ENCODE data around the gene HCAR2.
"Not testable (repeated sequence)": the region's sequence is repeated elsewhere in the genome, so short reads cannot be mapped to it uniquely, and the experiment has no call there.

HCAR2 gene

DNA sequence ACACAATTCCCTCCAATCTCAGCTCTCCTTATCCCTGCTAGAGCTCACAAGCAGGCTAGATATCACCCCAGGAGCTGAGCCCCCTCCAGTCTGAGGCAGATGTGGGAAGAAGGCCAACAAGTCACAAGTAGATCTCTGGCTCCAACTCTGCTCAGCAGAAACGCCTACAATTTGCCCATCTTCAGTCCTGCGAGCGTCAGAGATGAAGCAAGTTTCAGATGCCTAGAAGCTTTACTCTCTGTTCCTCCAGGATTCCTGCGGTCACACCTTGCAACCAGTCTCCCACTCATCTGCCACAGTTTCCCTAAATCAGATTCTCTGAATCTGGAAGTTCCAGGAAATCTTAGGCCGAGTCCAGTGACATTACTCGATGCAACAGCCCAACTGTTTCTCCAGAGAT lies 12.1 kb upstream of the HCAR2 start:
- DNase-seq: not testable (repeated sequence)

- not testable (repeated sequence) for DNase-seq
Measured at GRCh38 chr12:122713491-122714188, 10.5 kb upstream of the HCAR2 start.

- DNase-seq: not testable (repeated sequence)
Measured at GRCh38 chr12:122711266-122711665, 8.1 kb upstream of the HCAR2 start.

DNA sequence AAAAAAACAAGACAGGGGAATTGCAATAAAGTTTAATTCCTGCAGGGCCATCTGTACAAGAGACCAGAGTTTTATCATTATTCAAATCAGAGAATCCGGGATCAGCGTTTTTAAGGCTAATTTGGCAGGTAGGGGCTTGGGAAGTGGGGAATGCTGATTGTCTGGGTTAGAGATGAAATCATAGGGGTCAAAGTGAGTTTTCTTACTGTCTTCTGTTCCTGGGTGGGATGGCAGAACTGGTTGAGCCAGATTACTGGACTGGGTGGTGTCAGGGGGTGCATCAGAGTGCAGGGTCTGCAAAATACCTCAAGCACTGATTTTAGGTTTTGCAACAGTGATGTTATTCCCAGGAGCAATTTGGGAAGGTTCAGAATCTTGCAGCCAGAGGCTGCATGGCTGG lies 7.2 kb upstream of the HCAR2 start:
- not testable (repeated sequence) for DNase-seq

DNA sequence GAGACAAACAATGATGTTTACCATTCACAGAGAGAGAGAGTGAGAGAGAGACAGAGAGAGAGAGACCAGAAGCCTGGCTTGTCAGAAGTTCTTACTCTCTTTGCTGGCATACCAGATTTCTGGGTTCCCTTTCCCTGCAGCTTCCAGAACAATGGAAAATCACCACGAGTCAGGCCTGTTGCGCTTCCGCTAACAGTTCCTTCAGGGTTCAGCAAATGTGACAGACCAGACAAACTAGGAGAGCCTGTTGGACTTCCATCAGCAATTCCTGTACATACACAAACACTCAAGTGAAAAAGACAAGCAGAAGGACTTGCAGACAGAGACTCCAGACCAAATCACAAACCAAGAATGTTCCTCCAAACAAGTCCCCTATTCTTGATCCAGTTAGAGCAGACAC lies 6.1 kb upstream of the HCAR2 start:
- not testable (repeated sequence) for DNase-seq

- DNase-seq: not testable (repeated sequence)
Measured at GRCh38 chr12:122703841-122704240, 684 bp upstream of the HCAR2 start.

DNA sequence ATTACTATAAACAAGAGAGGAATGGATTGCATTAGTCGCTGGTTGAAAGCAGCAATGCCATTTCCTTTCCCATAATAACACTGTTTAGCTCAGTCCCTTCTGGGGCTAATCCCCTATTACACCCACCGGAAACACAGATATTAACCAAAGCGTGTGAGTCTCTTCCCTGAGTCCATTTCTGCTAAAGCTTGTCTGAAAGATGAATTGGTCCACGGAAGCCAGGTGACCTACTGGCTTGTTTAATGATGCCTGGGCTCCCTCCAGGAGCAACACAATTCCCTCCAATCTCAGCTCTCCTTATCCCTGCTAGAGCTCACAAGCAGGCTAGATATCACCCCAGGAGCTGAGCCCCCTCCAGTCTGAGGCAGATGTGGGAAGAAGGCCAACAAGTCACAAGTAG lies 1.7 kb downstream of the HCAR2 start:
- DNase-seq: not testable (repeated sequence)

DNA sequence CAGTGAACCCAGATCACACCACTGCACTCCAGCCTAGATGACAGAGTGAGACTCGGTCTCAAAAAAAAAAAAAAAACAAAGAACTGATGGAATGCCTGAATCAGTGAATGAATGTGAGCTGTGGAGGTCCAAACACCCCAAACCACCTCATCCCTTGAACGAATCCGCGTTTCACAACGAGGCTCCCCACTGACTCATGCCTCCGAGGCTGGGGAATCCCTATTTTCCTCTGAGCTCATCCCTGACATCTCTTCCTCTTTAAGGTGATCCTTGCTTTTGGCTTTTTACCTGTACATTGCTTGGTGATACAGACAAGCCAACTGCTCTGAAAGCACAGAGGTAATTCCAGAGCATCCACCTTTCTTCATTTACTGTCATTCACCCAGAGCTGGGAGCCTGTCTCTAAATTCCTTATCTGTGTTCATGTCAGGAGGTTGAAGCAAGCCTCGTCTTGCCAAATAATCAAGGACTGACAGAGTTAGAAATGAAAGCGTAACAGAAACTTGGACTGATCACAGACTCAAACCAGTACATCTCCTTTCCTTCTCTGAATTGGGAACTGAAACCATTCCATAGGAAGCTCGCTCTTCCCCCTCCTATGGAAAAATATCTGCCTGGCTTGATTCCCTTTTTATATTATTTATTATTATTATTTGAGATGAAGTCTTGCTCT lies 3.0 kb downstream of the HCAR2 start:
- not testable (repeated sequence) for DNase-seq

DNA sequence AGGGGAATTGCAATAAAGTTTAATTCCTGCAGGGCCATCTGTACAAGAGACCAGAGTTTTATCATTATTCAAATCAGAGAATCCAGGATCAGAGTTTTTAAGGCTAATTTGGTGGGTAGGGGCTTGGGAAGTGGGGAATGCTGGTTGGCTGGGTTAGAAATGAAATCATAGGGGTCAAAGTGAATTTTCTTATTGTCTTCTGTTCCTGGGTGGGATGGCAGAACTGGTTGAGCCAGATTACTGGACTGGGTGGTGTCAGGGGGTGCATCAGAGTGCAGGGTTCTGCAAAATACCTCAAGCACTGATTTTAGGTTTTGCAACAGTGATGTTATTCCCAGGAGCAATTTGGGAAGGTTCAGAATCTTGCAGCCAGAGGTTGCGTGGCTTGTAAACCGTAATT lies 6.2 kb downstream of the HCAR2 start:
- DNase-seq: not testable (repeated sequence)

DNA sequence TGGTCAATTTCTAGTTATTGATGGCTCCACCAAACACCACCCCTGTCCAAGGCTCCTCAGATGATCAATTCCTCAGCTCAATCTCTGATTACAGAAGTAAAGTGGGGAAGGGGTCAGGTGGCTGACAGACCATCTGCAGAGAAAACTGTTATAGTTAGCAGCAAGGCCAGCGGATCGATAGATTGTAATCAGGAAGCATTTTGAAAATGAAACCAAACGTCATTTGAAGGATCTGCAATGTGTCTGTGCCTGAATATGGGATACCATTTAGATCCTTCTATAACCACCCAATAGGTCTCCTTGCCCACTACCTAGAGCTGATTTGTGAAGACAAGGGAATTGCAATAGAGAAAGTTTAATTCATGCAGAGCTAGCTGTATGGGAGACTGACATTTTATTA lies 11.6 kb downstream of the HCAR2 start:
- no peak for DNase-seq

DNA sequence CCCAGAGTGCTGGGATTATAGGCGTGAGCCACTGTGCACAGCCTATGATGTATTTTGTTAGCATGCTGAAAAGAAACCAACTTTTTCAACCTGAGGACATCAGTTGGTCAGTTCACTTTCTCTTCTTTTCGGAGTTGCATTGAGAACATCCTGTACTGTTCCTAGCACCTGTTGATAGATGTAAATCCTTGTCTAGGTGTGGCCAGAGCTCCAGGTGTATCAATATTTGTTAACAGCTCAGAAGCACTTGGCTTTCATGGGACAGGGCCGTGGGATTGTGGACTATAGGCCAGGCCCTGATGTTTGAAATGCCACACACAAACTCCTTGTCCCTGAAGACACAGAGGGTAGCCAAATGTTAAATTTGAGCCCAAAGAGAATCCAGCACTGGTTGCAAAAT lies 14.9 kb downstream of the HCAR2 start:
- DNase-seq: no peak

GRCh38 chr12:122687086-122687485 lies 16.1 kb downstream of the HCAR2 start:
- DNase-seq: no peak

DNA sequence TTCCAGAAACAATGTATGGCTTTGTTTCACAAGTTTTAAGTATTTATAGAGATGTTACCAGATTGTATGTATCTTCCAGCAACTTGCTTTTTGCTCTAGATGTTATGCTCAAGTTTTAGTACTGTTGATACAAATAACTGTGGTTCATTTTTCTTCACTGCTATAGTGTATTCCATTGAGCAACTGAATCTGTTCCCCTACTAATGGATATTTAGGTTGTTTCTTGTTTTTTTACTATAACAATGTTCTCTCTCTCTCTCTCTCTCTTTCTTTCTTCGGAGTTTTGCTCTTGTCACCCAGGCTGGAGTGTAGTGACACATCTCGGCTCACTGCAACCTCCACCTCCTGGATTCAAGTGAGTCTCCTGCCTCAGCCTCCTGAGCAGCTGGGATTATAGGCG lies 16.6 kb downstream of the HCAR2 start:
- DNase-seq: no peak

DNA sequence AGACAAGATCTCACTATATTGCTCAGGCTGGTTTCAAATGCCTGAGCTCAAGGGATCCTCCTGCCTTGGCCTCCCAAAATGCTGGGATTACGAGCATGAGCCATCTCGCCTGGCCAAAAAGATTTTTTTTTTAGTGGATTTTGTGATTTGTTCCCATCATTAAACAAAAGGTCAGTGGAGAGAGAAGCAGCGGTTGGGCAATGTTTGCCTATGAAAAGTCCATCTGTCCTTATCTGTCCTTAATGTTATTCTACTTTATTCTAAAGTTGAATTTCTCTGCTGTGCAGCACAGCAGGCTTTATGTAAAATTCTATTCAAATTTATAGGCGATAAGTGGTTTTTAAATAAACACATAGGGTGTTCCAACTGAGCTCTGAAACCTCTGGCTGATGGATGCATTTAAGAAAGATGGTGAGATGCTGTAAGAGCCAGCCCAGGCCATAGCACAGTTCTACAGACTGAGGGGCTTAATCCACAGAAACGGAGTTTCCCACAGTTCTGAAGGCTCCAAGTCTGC lies 18.8 kb downstream of the HCAR2 start:
- DNase-seq: no peak

GRCh38 chr12:122681814-122682213 lies 21.3 kb downstream of the HCAR2 start:
- DNase-seq: no peak

DNA sequence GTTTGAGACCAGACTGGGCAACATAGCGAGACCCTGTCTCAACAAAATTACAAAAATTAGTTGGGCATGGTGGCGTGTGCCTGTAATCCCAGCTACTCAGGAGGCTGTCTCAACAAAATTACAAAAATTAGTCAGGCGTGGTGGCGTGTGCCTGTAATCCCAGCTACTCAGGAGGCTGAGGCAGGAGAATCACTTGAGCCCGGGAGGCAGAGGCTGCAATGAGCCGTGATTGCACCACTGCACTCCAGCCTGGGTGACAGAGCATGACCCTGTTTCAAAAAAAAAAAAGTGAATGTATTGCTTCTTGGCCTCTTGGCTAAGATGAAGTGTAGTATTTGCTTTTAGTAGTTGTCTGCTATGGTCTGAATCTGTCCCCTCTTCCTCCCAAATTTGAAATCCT lies 22.2 kb downstream of the HCAR2 start:
- not testable (repeated sequence) for DNase-seq

DNA sequence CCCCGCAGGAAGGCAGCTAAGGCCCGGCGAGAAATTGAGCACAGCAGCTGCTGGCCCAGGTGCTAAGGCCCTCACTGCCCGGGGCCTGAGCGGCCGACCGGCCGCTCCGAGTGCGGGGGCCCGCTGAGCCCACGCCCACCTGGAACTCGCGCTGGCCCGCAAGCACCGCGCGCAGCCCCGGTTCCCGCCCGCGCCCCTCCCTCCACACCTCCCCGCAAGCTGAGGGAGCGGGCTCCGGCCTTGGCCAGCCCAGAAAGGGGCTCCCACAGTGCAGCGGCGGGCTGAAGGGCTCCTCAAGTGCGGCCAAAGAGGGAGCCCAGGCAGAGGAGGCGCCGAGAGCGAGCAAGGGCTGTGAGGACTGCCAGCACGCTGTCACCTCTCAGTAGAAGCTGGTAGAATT lies 26.4 kb downstream of the HCAR2 start:
- DNase-seq: not testable (repeated sequence)

DNA sequence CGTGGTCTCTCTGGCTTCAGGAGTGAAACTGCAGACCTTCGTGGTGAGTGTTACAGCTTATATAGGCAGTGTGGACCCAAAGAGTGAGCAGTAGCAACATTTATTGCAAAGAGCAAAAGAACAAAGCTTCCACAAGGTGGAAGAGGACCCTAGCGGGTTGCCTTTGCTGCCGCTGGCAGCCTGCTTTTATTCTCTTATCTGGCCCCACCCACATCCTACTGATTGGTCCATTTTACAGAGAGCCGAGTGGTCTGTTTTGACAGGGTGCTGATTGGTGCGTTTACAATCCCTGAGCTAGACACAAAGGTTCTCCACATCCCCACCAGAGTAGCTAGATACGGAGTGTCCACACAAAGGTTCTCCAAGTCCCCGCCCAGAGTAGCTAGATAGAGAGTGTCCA lies 27.1 kb downstream of the HCAR2 start:
- DNase-seq: not testable (repeated sequence)

DNA sequence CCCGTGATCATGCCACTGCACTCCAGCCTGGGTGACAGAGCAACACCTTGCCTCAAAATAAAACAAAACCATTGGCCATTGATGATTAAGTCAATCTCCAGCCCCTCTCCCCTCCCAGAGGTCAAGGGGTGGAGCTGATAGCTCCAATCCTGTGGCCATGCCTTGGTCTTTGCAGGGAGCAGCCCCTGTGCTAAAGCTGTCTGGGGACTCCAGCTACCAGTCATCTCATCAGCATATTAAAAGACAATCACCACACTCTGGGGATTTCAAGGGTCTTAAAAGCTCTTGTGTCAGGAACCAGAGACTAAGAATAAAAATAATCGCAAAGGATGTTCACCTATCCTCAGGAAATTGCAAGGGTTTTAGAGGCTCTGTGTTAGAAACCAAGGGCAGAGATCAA lies 30.6 kb downstream of the HCAR2 start:
- DNase-seq: no peak

- no peak for DNase-seq
Measured at GRCh38 chr12:122669397-122670070, 33.6 kb downstream of the HCAR2 start.

- no peak for DNase-seq
Measured at GRCh38 chr12:122668268-122668667, 34.9 kb downstream of the HCAR2 start.

DNA sequence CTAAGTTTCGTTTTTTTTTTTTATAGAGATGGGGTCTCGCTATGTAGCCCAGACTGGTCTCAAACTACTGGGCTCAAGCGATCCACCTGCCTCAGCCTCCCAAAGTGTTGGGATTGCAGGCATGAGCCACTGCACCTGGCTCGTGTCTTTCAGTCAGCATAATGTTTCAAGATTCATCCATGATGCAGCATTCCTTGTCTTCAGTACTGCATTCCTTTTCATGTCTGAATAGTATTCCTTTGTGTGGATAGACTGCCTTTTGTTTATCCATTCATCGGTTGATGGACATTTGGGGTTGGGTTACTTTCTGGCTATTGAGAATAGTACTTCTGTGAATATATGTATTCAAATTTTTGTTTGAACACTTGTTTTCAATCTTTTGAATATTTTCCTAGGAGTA lies 37.4 kb downstream of the HCAR2 start:
- no peak for DNase-seq

- no peak for DNase-seq
Measured at GRCh38 chr12:122665349-122665748, 37.8 kb downstream of the HCAR2 start.

DNA sequence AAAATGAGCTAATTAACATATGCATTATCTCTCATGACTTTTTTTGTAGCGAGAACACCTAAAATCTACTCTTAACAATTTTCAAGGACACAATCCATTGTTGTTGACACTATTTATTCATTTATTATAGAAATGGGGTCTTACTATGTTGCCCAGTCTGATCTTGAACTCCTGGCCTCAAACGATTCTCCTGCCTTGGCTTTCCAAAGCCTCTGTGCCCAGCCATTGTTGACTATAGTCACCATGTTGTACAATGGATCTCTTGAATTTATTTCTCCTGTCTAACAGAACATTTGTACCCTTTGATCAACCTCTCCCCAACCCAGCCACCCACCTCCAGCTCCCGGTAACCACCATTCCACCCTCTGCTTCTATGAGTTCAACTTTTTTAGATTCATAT lies 41.2 kb downstream of the HCAR2 start:
- DNase-seq: no peak
